ENCODE data around the gene TENM4. TPM values are rescaled to one million over a fixed set of nuclear protein-coding genes. Genes with fewer than 3 reads are reported as not detected.

Gene TENM4
- total RNA-seq, 1 experiment from 2014 or later = 0.39 TPM

GRCh38 chr11:79397252-79397651, 43.6 kb downstream of the TENM4 start:
- POLR2A ChIA-PET = no interaction called here
- in situ Hi-C loops (cut with HindIII; ENCODE audit: low pct_unique_long_range_greater_than_20kb, low sequenced_read_pairs) = no loop called here

GRCh38 chr11:79396674-79397073, 44.2 kb downstream of the TENM4 start:
- no peaks in the 10 kb centered on the region for H3K36me3 ChIP-seq (ENCODE audit: control insufficient read depth, insufficient read depth, low read length)
- no peaks in the 10 kb centered on the region for H3K9me3 ChIP-seq (ENCODE audit: control insufficient read depth, insufficient read depth, low read depth, low read length)
- H3K4me1 ChIP-seq (ENCODE audit: control insufficient read depth, insufficient read depth, low read length) = no peaks in the 10 kb centered on the region
- no TSS peak for BruUV-seq (replicated peaks)
- no peak overlapping the region for H3K27ac ChIP-seq (ENCODE audit: low read length)
- CTCF ChIA-PET = interaction anchor here (0.6 kb wide), 1 partner anchor 199 kb away, joined by 12 read pairs; no protein-coding TSS in a partner anchor
- POLR2A ChIA-PET = no interaction called here
- TF ChIP-seq CTCF (IDR thresholded peaks at IDR 0.05) (no peak), REST (IDR thresholded peaks at IDR 0.05; ENCODE audit: insufficient read depth in 1 of 2, low read depth in 2 of 2, low read length in 1 of 2) (no peak), TCF7L2 (IDR thresholded peaks at IDR 0.05; ENCODE audit: low read depth, low read length) (no peak), POLR2AphosphoS5 (IDR thresholded peaks at IDR 0.05; ENCODE audit: low read depth, low read length) (no peak), SIN3A (IDR thresholded peaks at IDR 0.05; ENCODE audit: borderline replicate concordance, insufficient read depth, low read depth, low read length) (no peak)
- in situ Hi-C loops (cut with HindIII; ENCODE audit: low pct_unique_long_range_greater_than_20kb, low sequenced_read_pairs) = no loop called here
- H3K27me3 ChIP-seq (ENCODE audit: control insufficient read depth, insufficient read depth, low read length) = peaks cover 4% of the 10 kb centered on the region; the same call in 1 of the 2 replicates
- intact Hi-C loops (cut with micrococcal nuclease; ENCODE audit: unreplicated experiment) = no loop called here
- ATAC-seq (no peak), DNase-seq (ENCODE audit: low read depth, low spot score) (no peak)
- H3K4me3 ChIP-seq (ENCODE audit: low read depth in 2 of 2, low read length in 2 of 2) = no peak overlapping the region

More at GRCh38 chr11:79397252-79397651, 43.6 kb downstream of the TENM4 start:
- no TSS peak for BruUV-seq (replicated peaks)
- DNase-seq (ENCODE audit: low read depth, low spot score) (no peak), ATAC-seq (no peak)
- CTCF ChIA-PET = no interaction called here
- Histone ChIP-seq H3K27ac (ENCODE audit: low read length) (no peak overlapping the region), H3K36me3 (ENCODE audit: control insufficient read depth, insufficient read depth, low read length) (no peaks in the 10 kb centered on the region), H3K4me1 (ENCODE audit: control insufficient read depth, insufficient read depth, low read length) (no peaks in the 10 kb centered on the region), H3K4me3 (ENCODE audit: low read depth in 2 of 2, low read length in 2 of 2) (no peak overlapping the region), H3K27me3 (ENCODE audit: control insufficient read depth, insufficient read depth, low read length) (peaks cover 4% of the 10 kb centered on the region; the same call in 1 of the 2 replicates), H3K9me3 (ENCODE audit: control insufficient read depth, insufficient read depth, low read depth, low read length) (no peaks in the 10 kb centered on the region)
- intact Hi-C loops (cut with micrococcal nuclease; ENCODE audit: unreplicated experiment) = no loop called here
- TF ChIP-seq REST (IDR thresholded peaks at IDR 0.05; ENCODE audit: insufficient read depth in 1 of 2, low read depth in 2 of 2, low read length in 1 of 2) (no peak), POLR2AphosphoS5 (IDR thresholded peaks at IDR 0.05; ENCODE audit: low read depth, low read length) (no peak), TCF7L2 (IDR thresholded peaks at IDR 0.05; ENCODE audit: low read depth, low read length) (no peak), CTCF (IDR thresholded peaks at IDR 0.05) (no peak), SIN3A (IDR thresholded peaks at IDR 0.05; ENCODE audit: borderline replicate concordance, insufficient read depth, low read depth, low read length) (no peak)
